ENCODE results near the gene CLMN.
A peak's percentile ranks its signal among the peaks of the same experiment; 100 is the strongest.

The CLMN gene

GRCh38 chr14:95317817-95318343 is 1.8 kb downstream of the CLMN start:
- no peak for TF ChIP-seq CTCF (IDR thresholded peaks at IDR 0.05)
- no peak for DNase-seq
- Mint-ChIP-seq H3K27ac (no peak overlapping the region), H3K27me3 (ENCODE audit: low read depth, poor library complexity) (peaks cover 37% of the 10 kb centered on the region), H3K4me1 (peaks cover 50% of the 10 kb centered on the region), H3K36me3 (ENCODE audit: low read depth) (no peaks in the 10 kb centered on the region), H3K4me3 (peak overlapping the region; percentile 88), H3K9me3 (no peaks in the 10 kb centered on the region)

GRCh38 chr14:95316821-95317220 is 2.9 kb downstream of the CLMN start:
- no peak for TF ChIP-seq CTCF (IDR thresholded peaks at IDR 0.05)
- peaks cover 45% of the 10 kb centered on the region for H3K4me1 Mint-ChIP-seq
- H3K9me3 Mint-ChIP-seq = no peaks in the 10 kb centered on the region
- H3K27me3 Mint-ChIP-seq (ENCODE audit: low read depth, poor library complexity) = peaks cover 41% of the 10 kb centered on the region
- no peaks in the 10 kb centered on the region for H3K36me3 Mint-ChIP-seq (ENCODE audit: low read depth)
- peak overlapping the region; percentile 14 for H3K4me3 Mint-ChIP-seq
- DNase-seq = no peak
- no peak overlapping the region for H3K27ac Mint-ChIP-seq

GRCh38 chr14:95315579-95315978 is 4.1 kb downstream of the CLMN start:
- Mint-ChIP-seq H3K27me3 (ENCODE audit: low read depth, poor library complexity) (peaks cover 41% of the 10 kb centered on the region), H3K9me3 (no peaks in the 10 kb centered on the region), H3K4me1 (peaks cover 34% of the 10 kb centered on the region), H3K36me3 (ENCODE audit: low read depth) (no peaks in the 10 kb centered on the region), H3K27ac (no peak overlapping the region), H3K4me3 (no peak overlapping the region)
- no peak for DNase-seq
- TF ChIP-seq CTCF (IDR thresholded peaks at IDR 0.05) = no peak

- H3K27ac Mint-ChIP-seq = no peak overlapping the region
- DNase-seq = no peak
- H3K4me1 Mint-ChIP-seq = peaks cover 30% of the 10 kb centered on the region
- H3K27me3 Mint-ChIP-seq (ENCODE audit: low read depth, poor library complexity) = peaks cover 41% of the 10 kb centered on the region
- H3K36me3 Mint-ChIP-seq (ENCODE audit: low read depth) = peaks cover 3% of the 10 kb centered on the region
- H3K9me3 Mint-ChIP-seq = peaks cover 3% of the 10 kb centered on the region
- no peak overlapping the region for H3K4me3 Mint-ChIP-seq
- TF ChIP-seq CTCF (IDR thresholded peaks at IDR 0.05) = no peak
These were observed 4.6 kb downstream of the CLMN start for GRCh38 chr14:95315156-95315555.

- Mint-ChIP-seq H3K27ac (no peak overlapping the region), H3K27me3 (ENCODE audit: low read depth, poor library complexity) (peaks cover 41% of the 10 kb centered on the region), H3K4me1 (peaks cover 30% of the 10 kb centered on the region), H3K36me3 (ENCODE audit: low read depth) (peaks cover 8% of the 10 kb centered on the region), H3K9me3 (peaks cover 8% of the 10 kb centered on the region), H3K4me3 (no peak overlapping the region)
- no peak for TF ChIP-seq CTCF (IDR thresholded peaks at IDR 0.05)
- no peak for DNase-seq
These were observed 5.1 kb downstream of the CLMN start for GRCh38 chr14:95314609-95315008.

- Mint-ChIP-seq H3K27ac (no peak overlapping the region), H3K36me3 (ENCODE audit: low read depth) (peaks cover 17% of the 10 kb centered on the region), H3K27me3 (ENCODE audit: low read depth, poor library complexity) (peaks cover 34% of the 10 kb centered on the region), H3K9me3 (peaks cover 13% of the 10 kb centered on the region), H3K4me1 (peaks cover 31% of the 10 kb centered on the region), H3K4me3 (no peak overlapping the region)
- no peak for DNase-seq
- no peak for TF ChIP-seq CTCF (IDR thresholded peaks at IDR 0.05)
These were observed 6.0 kb downstream of the CLMN start for GRCh38 chr14:95313707-95314106.

Measured in nephron progenitor cell (in vitro differentiated cells).